Measurements from ENCODE around the gene POLE4. TPM values are rescaled to one million over a fixed set of nuclear protein-coding genes. Genes with fewer than 3 reads are reported as not detected.

Gene POLE4
- total RNA-seq, 1 donor from 2014 or later = 53.1 TPM

- intact Hi-C loops (cut with micrococcal nuclease) = no loop called here
- no peaks in the 10 kb centered on the region for H3K36me3 Mint-ChIP-seq (ENCODE audit: low read depth)
- no peak overlapping the region for H3K27ac Mint-ChIP-seq
- peaks cover 3% of the 10 kb centered on the region for H3K27me3 Mint-ChIP-seq
- no peaks in the 10 kb centered on the region for H3K4me1 Mint-ChIP-seq
- H3K9me3 Mint-ChIP-seq = peaks cover 3% of the 10 kb centered on the region
- no peak for DNase-seq
- no peak overlapping the region for H3K4me3 Mint-ChIP-seq
These were observed 33.5 kb downstream of the POLE4 start for GRCh38 chr2:74991977-74992376.

- H3K36me3 Mint-ChIP-seq (ENCODE audit: low read depth) = peaks cover 2% of the 10 kb centered on the region
- H3K4me3 Mint-ChIP-seq = no peak overlapping the region
- intact Hi-C loops (cut with micrococcal nuclease) = no loop called here
- H3K27ac Mint-ChIP-seq = no peak overlapping the region
- no peaks in the 10 kb centered on the region for H3K4me1 Mint-ChIP-seq
- H3K27me3 Mint-ChIP-seq = no peaks in the 10 kb centered on the region
- DNase-seq = no peak
- H3K9me3 Mint-ChIP-seq = no peaks in the 10 kb centered on the region
These were observed 41.0 kb downstream of the POLE4 start for GRCh38 chr2:74999468-74999867.

DNA sequence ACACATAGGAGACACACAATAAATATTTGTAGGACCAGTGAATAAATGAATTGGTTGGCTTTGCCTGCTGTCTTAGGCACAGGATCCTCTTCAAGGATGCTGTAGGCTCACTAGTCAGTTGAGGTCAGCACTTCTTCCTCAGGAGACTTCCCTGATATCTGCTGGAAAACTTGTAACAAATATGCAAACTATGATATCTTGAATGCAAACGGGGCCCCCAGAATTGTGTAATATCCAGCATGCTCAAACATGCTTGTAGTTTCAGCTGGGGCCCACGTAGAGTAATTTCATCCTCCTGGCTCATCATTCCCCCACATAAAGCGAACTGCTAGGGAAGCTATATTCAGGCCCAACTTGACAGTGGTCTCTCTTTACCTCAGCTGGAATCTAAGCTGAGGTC, 43.6 kb downstream of the POLE4 start:
- intact Hi-C loops (cut with micrococcal nuclease) = no loop called here
- Mint-ChIP-seq H3K9me3 (no peaks in the 10 kb centered on the region), H3K36me3 (ENCODE audit: low read depth) (peaks cover 2% of the 10 kb centered on the region), H3K27ac (no peak overlapping the region), H3K4me3 (no peak overlapping the region), H3K27me3 (no peaks in the 10 kb centered on the region), H3K4me1 (no peaks in the 10 kb centered on the region)
- DNase-seq = no peak

DNA sequence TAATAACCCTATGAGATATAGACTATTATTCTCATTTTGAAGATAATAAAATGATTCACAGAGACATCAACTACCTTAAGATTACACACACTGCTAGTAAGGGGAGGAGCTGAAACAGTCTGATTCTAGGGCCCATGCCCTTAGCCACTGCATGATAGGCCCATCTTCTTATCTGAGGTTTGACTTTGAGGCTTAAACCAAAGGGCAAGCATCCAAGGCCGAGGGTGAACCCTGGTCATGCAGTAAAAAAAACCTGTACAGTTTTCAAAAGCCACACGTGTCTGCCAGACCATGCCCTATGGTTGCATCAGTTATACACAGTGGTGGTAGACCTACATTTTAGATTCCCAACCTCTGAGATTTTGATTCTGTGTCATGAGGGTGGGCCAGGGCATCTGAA, 44.8 kb downstream of the POLE4 start:
- DNase-seq = no peak
- Mint-ChIP-seq H3K27ac (no peak overlapping the region), H3K9me3 (no peaks in the 10 kb centered on the region), H3K4me3 (no peak overlapping the region), H3K27me3 (no peaks in the 10 kb centered on the region), H3K36me3 (ENCODE audit: low read depth) (no peaks in the 10 kb centered on the region), H3K4me1 (no peaks in the 10 kb centered on the region)
- intact Hi-C loops (cut with micrococcal nuclease) = no loop called here

- no peaks in the 10 kb centered on the region for H3K4me1 Mint-ChIP-seq
- intact Hi-C loops (cut with micrococcal nuclease) = no loop called here
- H3K4me3 Mint-ChIP-seq = no peak overlapping the region
- H3K36me3 Mint-ChIP-seq (ENCODE audit: low read depth) = no peaks in the 10 kb centered on the region
- no peak overlapping the region for H3K27ac Mint-ChIP-seq
- H3K9me3 Mint-ChIP-seq = no peaks in the 10 kb centered on the region
- no peak for DNase-seq
- no peaks in the 10 kb centered on the region for H3K27me3 Mint-ChIP-seq
These were observed 45.3 kb downstream of the POLE4 start for GRCh38 chr2:75003773-75004172.

GRCh38 chr2:75006041-75006440, 47.6 kb downstream of the POLE4 start:
- no peak for DNase-seq
- no peaks in the 10 kb centered on the region for H3K36me3 Mint-ChIP-seq (ENCODE audit: low read depth)
- no peak overlapping the region for H3K4me3 Mint-ChIP-seq
- no peak overlapping the region for H3K27ac Mint-ChIP-seq
- no peaks in the 10 kb centered on the region for H3K27me3 Mint-ChIP-seq
- H3K4me1 Mint-ChIP-seq = no peaks in the 10 kb centered on the region
- intact Hi-C loops (cut with micrococcal nuclease) = no loop called here
- no peaks in the 10 kb centered on the region for H3K9me3 Mint-ChIP-seq

GRCh38 chr2:75007061-75007460, 48.6 kb downstream of the POLE4 start:
- no peak for DNase-seq
- intact Hi-C loops (cut with micrococcal nuclease) = no loop called here
- Mint-ChIP-seq H3K4me3 (no peak overlapping the region), H3K36me3 (ENCODE audit: low read depth) (no peaks in the 10 kb centered on the region), H3K9me3 (no peaks in the 10 kb centered on the region), H3K4me1 (no peaks in the 10 kb centered on the region), H3K27me3 (no peaks in the 10 kb centered on the region), H3K27ac (no peak overlapping the region)

DNA sequence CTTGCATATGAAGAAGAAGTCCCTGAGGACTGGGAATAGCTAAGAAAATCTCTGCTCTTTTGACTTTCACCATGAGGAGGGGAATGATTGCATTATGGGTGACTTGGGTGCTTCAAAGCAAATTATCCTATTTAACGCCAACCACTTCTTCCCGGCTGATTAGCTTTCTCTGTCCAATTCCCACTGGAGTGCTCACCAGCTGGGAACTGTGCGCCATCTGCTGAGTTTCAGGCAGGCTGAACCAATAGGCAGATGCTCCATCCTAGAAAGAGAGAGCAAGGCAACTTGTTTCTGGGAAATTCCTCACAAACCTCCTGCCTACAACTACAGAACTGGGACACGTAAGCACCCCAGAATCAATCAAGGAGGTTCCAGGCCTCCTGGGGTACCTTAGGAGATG, 49.4 kb downstream of the POLE4 start:
- H3K9me3 Mint-ChIP-seq = no peaks in the 10 kb centered on the region
- H3K4me1 Mint-ChIP-seq = no peaks in the 10 kb centered on the region
- H3K27ac Mint-ChIP-seq = no peak overlapping the region

GRCh38 chr2:75010571-75010970, 52.1 kb downstream of the POLE4 start:
- intact Hi-C loops (cut with micrococcal nuclease) = no loop called here
- Mint-ChIP-seq H3K36me3 (ENCODE audit: low read depth) (no peaks in the 10 kb centered on the region), H3K27me3 (peaks cover 7% of the 10 kb centered on the region), H3K4me1 (no peaks in the 10 kb centered on the region), H3K27ac (no peak overlapping the region), H3K4me3 (no peak overlapping the region), H3K9me3 (peaks cover 6% of the 10 kb centered on the region)
- no peak for DNase-seq

More for the DNA sequence above, 49.4 kb downstream of the POLE4 start:
- no peak for DNase-seq
- H3K4me3 Mint-ChIP-seq = no peak overlapping the region
- no peaks in the 10 kb centered on the region for H3K27me3 Mint-ChIP-seq
- intact Hi-C loops (cut with micrococcal nuclease) = no loop called here
- H3K36me3 Mint-ChIP-seq (ENCODE audit: low read depth) = no peaks in the 10 kb centered on the region

DNA sequence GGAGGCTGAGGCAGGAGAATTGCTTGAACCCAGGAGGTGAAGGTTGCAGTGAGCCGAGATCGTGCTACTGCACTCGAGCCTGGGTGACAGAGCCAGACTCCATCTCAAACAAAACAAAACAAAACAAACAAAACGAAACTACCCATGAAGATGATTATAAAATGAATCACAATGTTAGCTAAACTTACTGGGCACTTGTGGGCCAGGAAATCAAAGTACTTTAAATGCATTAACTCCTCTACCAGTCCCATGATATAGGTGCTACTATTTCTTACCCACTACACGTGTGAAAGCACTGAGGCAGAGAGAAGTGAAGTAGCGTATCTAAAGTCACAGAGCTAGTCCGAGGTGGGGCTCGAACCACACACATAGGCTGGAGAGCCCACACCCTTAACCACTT, 53.6 kb downstream of the POLE4 start:
- Mint-ChIP-seq H3K36me3 (ENCODE audit: low read depth) (no peaks in the 10 kb centered on the region), H3K27me3 (peaks cover 11% of the 10 kb centered on the region), H3K4me3 (no peak overlapping the region), H3K4me1 (no peaks in the 10 kb centered on the region), H3K27ac (no peak overlapping the region), H3K9me3 (peaks cover 6% of the 10 kb centered on the region)
- intact Hi-C loops (cut with micrococcal nuclease) = no loop called here
- DNase-seq = no peak

- no peak for DNase-seq
- intact Hi-C loops (cut with micrococcal nuclease) = no loop called here
- Mint-ChIP-seq H3K9me3 (peaks cover 6% of the 10 kb centered on the region), H3K36me3 (ENCODE audit: low read depth) (no peaks in the 10 kb centered on the region), H3K27me3 (peaks cover 11% of the 10 kb centered on the region), H3K4me3 (no peak overlapping the region), H3K4me1 (no peaks in the 10 kb centered on the region), H3K27ac (no peak overlapping the region)
These were observed 59.7 kb downstream of the POLE4 start for GRCh38 chr2:75018162-75018561.

Other genes with a start within 250 kb of the POLE4 start
- 118 and 120 TPM in 2 replicates for gene HK2, start 124.5 kb upstream of the POLE4 start, total RNA-seq
- not detected in 2 replicates for gene TACR1, start 240.9 kb downstream of the POLE4 start, total RNA-seq